ENCODE results near the gene NPC1.

NPC1 gene

DNA sequence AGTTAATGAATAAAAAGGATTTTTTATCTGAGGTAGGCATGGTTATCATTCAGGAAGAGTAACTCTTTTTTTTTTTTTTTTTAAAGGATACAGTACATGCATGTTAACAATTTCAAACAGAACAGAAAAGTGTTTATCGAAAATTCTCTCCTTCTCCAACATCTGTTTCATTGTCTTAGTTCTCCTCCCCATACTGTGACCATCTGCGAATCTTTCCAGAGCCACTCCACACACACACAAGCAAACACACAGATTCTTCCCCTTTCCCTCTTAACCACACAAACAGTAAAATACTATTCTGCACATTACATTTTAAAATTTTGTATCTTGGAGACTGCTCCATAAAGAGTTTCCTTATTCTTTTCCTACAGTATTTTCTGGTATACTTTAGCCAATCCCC, 38.0 kb downstream of the NPC1 start:
- no peak for DNase-seq (ENCODE audit: low read depth in 3 of 3)

DNA sequence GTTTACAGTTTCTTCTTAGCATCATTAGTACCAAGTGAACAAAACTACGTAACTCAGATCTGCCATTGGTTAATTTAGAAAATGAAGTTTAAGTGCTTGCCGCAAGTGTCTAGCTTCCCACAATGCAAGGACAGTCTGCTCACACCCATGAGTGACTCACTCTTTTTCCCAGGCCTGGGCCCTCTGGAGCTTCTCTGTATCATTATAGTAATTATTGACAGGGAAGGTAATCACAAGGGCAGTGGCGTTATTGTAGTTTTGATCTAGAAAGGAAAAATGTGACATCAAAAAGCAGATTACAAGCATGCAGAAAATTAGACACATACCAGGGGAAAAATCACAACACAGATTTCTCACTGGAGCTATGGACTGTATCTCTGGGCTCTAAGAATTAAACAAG, 38.5 kb downstream of the NPC1 start:
- no peak for DNase-seq (ENCODE audit: low read depth in 3 of 3)

DNA sequence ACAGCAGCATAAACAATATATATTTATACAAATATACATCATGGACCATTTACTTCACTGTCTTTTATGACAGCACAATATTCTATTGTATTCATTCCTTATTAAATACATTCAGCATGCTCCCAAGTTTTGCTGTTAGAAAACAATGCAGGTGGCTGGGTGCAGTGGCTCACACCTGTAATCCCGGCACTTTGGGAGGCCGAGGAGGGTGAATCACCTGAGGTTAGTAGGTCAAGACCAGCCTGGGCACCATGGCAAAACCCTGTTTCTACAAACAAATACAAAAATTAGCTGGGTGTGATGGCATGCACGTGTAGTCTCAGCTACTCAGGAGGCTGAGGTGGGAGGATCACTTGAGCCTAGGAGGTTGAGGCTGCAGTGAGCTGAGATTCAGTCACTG, 39.0 kb downstream of the NPC1 start:
- DNase-seq (ENCODE audit: low read depth in 3 of 3): no peak

DNA sequence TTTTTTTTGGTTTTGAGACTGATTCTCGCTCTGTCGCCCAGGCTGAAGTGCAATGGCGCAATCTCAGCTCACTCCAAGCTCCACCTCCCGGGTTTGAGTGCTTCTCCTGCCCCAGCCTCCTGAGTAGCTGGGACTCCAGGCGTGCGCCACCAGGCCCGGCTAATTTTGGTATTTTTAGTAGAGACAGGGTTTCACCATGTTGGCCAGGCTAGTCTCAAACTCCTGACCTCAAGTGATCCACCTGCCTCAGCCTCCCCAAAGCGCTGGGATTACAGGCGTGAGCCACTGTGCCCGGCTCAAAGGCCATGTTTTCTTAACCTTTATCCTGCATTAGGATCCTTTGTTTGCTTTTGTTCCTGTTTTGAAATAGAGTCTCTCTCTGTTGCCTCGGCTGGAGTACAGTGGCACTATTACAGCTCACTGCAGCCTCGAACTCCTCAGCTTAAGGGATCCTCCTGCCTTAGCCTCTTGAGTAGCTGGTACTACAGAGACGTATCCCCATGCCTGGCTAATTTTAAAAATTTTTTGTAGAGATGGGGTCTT, 41.0 kb downstream of the NPC1 start:
- DNase-seq (ENCODE audit: low read depth in 3 of 3): no peak

DNA sequence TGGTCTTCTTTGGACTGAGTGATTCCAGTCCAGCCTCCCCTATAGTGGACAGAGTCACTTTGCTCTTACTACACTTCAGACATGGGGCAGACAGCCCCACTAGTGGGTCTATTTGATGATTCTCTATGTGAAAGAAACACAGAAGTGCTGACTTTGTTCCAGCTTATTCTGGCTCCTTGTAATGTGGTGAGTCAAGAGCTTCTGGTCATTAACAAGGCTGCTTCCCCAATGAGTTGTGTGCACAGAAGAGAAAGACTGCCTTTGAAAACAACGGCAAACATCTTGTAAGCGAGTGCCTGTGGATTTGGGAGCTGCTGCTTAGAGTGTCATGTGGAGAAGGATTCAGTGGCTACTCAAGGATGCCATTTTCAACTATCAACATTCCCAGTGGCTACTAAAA, 43.8 kb downstream of the NPC1 start:
- no peak for DNase-seq (ENCODE audit: low read depth in 3 of 3)

DNA sequence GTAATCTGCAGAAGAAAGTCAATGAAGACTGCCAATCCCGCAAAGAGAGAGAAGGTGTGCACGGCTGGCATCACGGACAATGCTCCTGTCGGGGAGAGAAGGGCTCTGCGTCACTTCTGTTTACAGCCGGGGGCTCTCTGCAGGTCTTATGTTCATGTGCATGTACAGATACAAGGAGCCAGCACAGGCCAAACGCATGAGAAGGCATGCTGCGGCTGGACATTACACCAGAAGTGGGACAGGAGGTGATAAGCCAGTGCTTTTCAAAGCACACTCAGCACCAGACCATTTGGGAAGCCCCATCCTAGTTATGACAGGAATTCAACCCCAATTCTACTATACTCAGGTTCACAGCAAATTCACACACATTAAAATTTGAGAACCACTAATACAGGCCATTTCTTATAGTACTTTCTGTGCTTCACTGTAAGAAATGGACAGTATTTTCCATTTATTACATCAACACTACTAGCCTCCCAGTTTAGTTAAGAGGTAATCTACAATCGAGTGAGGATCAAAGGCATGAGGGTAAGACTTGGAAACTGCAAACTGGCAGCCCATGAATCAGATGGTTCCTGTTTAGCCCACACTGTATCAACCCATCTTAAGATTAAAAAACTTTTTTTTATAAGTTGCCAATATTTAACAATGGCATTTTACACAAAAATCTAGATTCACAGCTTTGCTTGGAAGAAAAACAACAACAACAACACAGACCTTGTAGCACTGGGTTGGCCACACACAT, 44.8 kb downstream of the NPC1 start:
- DNase-seq (ENCODE audit: low read depth in 3 of 3): no peak

DNA sequence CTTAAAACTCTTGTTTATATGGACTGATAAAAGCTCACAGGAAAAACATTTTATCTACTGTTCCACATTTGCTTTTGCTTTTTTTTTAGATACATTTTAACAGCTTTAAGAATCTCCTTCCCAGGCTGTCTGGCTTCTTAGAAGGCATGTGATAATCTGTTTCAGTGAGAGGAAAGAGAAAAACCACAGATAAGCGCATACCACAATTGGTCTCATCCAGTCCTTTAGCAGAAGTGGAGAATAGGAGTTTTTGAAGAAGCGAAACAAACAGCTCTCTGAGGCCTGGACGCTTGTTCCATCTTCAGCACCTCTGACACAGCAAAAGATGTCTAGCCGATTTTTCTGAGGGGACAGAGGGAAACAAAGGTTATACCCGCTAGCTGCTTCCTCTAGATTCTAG, 45.4 kb downstream of the NPC1 start:
- DNase-seq (ENCODE audit: low read depth in 3 of 3): no peak

DNA sequence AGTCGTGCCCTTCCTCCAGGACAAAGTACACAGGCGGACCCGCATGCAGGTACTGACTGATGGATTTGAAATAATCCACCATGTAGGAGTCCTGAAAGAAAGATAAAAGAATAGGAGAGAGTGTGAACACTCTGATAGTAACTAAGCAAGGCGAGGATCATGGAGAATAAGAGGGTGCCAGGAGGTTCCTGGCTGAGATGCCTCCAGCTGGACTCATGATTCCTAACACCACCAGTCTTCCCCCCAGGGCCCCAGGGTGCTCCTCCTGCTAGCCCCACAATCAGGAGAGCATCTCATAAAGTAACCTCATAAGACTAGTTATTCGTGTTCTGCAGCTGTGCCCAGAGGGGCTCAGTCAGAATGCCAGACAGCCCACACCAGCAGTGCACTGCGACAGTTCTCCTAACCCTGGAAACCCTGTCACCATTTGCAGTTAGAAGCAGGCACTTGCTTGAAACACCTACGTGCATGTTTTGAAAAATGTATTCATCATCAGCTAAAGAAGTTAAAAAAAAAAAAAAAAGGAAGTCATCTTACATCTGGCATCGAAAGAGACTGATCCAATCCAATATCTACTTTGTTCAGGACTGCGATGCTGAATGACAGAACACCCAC, 46.3 kb downstream of the NPC1 start:
- no peak for DNase-seq (ENCODE audit: low read depth in 3 of 3)

DNA sequence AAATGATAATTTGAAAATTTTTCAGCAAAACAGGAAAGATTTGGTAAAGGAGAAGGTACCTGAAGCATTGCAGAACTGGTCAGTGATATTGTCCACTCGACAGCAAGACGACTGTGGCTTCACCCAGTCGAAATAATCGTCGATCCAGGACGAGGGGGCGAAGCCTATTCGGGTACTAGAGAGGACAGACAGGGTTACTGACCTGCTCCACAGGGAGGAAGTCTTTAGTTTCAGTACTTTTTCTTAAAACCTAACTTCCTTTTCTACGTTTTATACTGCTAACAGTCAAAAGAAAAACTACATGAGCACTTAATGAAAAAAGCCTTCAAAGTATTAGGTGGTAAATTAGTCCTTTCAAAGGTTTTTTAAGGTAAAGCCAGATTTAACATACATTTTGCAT, 47.0 kb downstream of the NPC1 start:
- DNase-seq (ENCODE audit: low read depth in 3 of 3): no peak

DNA sequence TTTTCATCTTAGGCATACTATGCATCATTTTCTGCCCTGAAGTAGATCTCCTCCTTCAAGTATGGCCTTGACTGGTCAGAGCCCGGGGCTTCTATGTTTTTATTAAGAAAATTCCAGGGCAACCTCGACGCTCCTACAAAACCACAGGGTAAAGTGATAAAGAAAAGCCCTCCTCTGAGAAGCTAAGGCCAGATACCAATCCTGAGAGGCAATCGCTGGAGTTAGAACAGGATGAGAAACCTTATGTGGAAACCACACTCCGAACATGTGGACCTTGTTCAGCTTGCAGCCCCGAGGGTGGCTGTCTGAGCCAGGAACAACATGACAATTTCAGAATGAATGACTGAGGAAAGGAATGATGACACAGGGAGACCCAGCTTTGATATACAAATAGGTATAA, 47.4 kb downstream of the NPC1 start:
- no peak for DNase-seq (ENCODE audit: low read depth in 3 of 3)

DNA sequence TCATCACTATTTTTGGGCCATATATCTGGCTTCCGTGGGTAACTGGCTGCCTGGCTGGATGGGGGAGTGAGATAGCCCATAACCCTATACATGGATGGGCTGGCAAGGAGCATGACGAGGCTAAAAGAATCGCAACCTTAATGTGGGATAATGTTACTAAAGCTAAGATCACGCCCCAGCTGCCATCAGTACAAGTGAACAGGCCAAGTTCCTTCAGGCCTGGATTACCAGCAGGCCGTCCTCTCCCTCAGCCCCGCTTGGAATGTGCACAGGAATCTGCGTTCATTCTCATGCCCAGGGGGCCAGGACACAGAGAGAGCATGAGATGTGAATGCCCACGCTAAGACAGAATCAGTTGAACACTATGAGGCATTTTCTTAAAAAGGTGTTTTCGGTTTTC, 48.3 kb downstream of the NPC1 start:
- no peak for DNase-seq (ENCODE audit: low read depth in 3 of 3)

DNA sequence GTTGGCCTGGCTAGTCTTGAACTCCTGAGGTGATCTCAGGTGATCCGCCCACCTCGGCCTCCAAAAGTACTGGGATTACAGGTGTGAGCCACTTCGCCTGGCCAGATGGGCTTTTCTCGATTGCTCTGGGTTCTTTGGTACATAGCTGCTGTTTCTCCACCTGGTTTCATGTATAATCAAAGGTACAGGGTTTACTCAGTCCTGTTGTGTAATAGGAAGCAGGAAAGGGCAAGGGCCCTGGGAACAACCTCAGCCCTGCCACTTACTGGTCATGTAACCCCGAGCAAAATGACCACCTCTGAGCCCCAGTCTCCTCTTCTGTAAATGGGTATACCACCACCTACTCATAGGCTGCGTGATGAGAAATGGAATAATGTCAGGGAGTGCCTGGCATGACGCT, 49.0 kb downstream of the NPC1 start:
- no peak for DNase-seq (ENCODE audit: low read depth in 3 of 3)

DNA sequence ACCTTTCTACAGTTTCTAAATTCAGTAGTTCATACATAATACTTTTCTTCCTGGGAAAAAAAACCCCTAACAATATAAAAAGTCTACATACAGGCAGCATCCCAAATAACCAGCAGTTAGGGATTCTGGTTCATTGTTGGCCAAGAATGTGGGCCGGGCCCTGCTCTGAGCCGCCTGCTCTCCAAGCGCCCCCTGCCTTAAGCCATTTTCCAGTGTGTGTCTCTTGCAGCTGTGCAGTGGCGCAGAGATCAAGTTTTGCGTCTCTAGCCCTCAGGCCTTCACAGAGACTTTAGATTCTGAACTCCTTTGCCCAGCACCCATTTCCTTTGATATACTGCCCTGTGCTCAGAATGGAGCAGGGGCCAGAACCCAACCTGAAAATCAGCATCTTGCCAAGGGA, 50.1 kb downstream of the NPC1 start:
- no peak for DNase-seq (ENCODE audit: low read depth in 3 of 3)

DNA sequence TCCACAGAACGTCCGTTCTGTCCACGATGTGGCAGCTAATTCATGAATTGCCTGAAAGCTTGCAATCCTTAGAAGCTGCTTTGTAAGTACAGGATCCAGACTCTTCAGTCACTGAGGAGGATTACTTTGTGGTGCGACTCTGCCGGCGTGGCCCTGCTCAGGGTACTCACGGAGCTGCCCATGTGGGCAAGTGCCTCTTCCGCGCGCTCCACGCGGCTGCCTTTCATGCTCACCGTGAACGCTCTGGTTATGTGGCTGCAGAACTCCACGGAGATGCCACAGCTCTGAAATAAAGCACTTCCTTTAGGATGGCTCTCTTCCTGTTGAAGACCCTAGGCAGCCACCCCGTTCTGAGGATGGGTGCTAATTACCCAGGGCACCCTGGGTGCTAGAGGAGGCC, 52.0 kb downstream of the NPC1 start:
- no peak for DNase-seq (ENCODE audit: low read depth in 3 of 3)

DNA sequence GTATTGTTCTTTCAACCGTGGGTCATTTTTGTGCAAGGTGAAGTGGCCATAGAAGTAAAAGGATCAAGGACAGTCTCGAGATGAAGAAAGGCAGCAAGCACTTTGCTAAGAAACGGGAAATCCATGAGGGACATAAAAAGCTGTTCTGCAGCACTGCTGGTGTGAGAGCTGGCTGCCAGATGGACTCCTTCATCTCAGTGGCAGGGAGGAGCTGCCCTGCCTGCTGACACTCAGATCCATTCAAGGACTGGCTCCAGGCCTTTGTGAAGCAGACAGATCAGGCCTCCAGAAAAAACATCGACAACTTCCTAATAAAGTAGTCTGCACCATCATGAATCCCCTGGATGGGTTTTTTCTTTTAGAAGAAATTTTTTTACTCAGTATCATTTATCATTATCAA, 53.5 kb downstream of the NPC1 start:
- no peak for DNase-seq (ENCODE audit: low read depth in 3 of 3)

DNA sequence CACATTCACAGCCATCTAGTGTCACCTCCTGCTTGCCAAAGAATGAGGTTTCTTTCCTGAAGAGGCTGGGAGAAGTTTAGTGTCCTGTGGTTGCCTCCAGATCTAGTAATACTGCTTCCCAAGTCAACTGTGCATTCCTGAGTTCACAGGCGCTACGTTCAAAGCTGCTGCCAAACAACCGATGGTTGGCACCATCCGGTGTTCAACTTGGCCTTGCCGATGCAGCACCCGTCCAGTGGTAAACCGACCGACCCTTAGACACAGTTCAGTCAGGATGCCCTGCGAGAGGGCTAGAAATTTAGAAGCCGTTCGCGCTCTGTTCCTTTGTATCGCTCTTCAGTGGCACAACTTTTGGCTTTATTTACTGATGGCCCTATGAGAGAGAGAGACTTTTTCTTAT, 54.4 kb downstream of the NPC1 start:
- no peak for DNase-seq (ENCODE audit: low read depth in 3 of 3)

DNA sequence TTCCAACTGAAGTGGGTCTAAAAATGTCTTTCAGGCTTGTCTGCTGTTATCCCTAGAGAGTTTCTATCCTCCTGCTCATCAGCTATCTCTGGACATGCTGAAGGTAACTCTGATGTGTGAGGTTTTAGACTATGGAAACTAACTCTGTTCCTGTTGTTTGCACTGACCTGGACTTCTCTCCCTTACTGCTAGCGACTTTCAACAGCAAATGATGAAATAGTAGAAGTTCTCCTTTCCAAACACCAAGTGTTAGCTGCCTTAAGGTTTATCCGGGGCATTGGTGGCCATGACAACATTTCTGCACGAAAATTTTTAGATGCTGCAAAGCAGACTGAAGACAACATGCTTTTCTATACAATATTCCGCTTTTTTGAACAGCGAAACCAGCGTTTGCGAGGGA, 56.1 kb downstream of the NPC1 start:
- DNase-seq (ENCODE audit: low read depth in 3 of 3): no peak

DNA sequence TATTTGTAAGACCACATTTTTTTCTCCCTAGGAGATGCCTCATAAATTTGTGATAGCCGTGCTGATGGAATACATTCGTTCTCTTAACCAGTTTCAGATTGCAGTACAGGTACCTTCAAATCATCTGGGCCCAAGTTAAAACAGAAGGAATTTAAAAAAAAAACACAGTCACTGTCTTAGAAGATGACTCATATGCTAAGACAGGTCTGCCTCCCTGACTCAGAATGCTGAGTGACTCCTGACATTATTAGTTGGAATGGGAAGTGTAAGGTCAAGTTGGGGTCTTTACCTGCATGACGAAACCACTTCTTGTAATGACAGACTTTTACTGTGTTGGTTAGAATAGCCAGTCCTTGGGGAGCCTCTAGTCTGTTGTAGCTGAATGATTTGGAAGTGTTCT, 56.7 kb downstream of the NPC1 start:
- DNase-seq (ENCODE audit: low read depth in 3 of 3): no peak

DNA sequence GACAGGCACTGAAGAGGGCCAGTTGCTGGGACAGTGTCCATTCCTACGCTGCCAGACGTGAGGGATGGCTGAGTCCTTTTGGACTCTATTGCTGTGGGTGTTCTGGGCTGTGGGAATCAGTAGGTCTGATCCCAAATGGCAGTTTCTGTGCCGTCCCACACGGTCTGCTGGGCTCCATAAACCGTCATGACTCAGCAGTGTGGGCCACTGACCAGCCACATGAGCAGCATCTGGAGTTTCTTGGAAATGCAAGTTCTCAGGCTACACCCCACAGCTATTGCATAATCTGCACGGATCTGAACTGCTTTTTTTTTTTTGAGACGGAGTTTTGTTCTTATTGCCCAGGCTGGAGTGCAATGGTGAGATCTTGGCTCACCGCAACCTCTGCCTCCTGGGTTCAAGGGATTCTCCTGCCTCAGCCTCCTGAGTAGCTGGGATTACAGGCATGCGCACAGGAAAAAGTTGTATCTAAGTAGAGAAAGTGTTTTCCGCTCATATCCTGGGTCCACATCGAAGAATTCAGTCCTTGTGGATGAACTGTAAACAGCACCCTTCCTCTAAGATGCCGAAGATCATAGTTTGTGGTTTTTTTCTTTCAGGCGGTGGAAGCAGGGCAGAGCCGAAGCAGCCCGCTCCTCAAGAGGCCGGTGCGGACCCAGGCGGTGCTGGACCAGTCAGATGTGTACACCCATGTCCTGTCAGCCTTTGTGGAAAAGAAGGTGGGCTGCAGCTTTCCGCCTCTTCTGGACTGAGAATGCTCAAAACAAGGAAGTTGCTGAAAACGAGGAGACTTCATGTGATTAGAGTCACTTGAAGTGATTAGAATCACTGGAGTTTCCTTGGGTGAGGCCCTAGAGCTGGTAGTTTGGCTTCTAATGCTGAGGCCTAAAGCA, 57.5 kb downstream of the NPC1 start:
- DNase-seq (ENCODE audit: low read depth in 3 of 3): no peak

DNA sequence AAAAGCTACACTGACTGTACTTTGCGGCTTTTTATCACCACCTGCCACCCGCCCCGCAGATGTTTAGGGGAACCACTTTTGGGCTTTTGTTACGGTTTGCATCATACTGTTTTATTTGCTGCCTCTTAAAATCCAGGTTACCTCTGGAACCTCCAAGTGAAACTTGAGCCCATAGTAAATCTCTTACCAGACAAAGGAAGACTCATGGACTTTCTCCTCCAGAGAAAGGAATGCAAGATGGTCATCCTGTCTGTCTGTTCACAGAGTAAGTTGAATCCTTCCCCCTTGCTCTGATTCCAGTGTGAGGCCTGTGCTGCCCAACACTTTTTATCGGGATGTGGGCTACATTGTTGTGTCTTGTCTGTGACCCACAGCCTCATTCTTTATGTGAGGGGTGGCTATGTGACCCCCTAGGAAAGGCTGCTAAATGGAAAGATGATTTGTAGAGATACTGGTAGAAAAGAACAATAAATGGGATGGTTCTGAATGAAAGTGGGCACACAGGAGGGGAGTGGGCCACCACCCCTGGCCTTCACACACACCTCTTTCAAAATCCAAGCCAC, 59.7 kb downstream of the NPC1 start:
- DNase-seq (ENCODE audit: low read depth in 3 of 3): no peak

DNA sequence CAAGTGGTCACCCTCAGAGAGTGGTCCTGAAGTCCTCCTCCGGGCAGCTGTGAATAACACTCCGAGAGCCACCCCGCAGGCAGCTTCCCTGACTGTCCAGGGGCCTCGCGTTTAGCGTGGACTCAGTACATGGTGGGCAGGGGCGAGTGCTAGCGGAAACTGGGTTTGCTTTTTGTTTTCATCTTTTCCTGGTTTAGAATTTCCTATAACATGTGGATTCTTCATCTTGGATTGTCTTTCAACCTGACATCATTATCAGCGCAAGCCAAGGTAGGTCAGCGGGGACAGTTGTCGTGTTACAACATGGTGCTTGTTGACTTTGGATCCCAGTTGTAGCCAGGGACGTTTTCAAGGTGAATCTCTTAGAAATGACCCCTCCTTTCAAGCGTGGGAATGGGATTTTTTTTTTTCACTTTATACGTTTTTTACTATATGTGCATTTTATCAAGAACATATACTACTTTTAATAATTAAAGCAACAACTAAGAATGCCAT, 62.0 kb downstream of the NPC1 start:
- no peak for DNase-seq (ENCODE audit: low read depth in 3 of 3)

Data from stimulated activated CD4-positive, alpha-beta T cell treated with anti-CD3 and anti-CD28 coated beads, TNF-alpha, amount 100 ng/mL, for 24 hours (primary cell).